Measurements from ENCODE around the gene OR8K1.

DNA sequence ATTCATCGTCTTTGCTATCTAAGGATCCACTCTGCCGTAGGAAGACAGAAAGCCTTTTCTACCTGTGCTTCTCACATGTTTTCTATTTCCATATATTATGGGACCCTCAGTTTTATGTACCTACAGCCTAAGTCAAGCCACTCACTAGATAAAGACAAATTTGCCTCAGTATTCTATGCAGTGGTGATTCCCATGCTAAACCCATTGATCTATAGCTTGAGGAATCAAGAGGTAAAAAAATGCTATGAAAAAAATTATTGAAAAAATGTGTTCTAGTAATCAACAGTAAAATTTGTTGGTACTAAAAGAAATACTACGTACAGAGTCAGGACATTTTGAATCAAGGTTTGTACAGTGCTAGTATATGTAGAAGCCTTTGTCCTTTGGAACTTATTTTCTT is 48.5 kb downstream of the OR8K1 start:
- TF ChIP-seq, protein P1, sequence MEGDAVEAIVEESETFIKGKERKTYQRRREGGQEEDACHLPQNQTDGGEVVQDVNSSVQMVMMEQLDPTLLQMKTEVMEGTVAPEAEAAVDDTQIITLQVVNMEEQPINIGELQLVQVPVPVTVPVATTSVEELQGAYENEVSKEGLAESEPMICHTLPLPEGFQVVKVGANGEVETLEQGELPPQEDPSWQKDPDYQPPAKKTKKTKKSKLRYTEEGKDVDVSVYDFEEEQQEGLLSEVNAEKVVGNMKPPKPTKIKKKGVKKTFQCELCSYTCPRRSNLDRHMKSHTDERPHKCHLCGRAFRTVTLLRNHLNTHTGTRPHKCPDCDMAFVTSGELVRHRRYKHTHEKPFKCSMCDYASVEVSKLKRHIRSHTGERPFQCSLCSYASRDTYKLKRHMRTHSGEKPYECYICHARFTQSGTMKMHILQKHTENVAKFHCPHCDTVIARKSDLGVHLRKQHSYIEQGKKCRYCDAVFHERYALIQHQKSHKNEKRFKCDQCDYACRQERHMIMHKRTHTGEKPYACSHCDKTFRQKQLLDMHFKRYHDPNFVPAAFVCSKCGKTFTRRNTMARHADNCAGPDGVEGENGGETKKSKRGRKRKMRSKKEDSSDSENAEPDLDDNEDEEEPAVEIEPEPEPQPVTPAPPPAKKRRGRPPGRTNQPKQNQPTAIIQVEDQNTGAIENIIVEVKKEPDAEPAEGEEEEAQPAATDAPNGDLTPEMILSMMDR (IDR thresholded peaks at IDR 0.05): no peak
- TF ChIP-seq POLR2AphosphoS5 (IDR thresholded peaks at IDR 0.05): no peak

Data from esophagus muscularis mucosa (tissue), 3 donors.